Sciatic nerve (tissue), 2 donors: Measurements from ENCODE around the gene PAM16. TPM values are rescaled to one million over a fixed set of nuclear protein-coding genes. Genes with fewer than 3 reads are reported as not detected.
A peak's percentile ranks its signal among the peaks of the same experiment; 100 is the strongest.
"Not testable (repeated sequence)": the region's sequence is repeated elsewhere in the genome, so short reads cannot be mapped to it uniquely, and the experiment has no call there.

ENCODE experiments used
- ATAC-seq: fragments of 200-7000 bp; cut with Tn5 transposase; one replicate; pipeline ENCODE4 v1.9.1; 2020; ENCODE audit warnings: mild to moderate bottlenecking, moderate library complexity
- DNase-seq: peaks from one replicate; pipeline ENCODE4 v3.0.0-alpha.2; 2020; ENCODE audit warnings: low spot score
- intact Hi-C: fragments of 100-400 bp; cut with DNase I; formaldehyde crosslinking; loops from one replicate; pipeline ENCODE4 v1.14.2; 2022
- total RNA-seq: library from RNA; stranded (reverse); fragmentation: NEBNext Ultra II Directional; extraction: Animal tissue kit (Norgen Biotek cat#: 25700); gene quantifications from one replicate; pipeline ENCODE4 v1.2.1, GENCODE V29; 2021
- donor health status: DM: no; HTN: no; CAD: no.
- donor health status: DM: no; HTN: no; CAD: no.

The PAM16 gene
- total RNA-seq: 37.8 TPM

DNA sequence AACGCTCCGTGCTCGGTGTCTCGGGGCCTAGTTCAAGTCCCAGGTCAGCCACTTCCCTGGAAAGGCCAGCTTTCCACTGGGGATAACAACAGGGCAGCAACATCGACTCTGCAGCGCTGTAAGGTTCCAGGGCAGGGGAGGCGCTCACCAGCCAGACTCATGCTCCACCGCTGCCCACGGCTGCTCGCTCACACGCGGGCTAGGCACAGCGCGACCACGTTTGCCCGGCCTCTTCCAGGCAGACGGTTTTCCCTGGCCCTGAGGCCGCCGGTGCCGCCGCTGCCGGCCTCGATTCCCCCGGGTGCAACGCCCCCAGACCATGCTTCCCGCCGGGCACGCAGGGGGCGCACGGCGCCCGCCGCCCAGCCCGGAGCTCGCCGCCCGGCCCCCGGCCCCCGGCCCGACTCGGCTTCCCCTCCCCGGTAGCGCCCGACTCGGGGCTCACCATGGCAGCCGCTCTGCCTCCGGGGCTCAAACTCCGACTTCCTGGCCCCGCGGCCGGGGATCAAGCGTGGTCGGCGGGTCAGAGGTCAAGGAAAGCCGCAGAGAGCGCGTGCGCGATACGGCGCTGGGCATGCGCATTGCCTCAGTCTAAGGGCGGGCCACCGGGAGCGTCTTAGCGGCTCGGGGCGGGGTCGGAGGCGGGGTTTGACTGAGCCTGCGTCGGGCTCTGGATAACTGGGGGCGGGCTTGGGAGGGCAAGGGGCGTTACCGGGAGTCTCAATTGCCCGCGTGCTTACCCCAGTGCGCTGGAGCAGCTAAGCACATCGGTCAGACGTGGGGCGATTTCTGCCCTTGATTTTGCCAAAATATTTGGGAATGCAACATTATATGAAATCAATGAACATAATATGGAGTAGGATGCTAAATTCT, at the start of gene PAM16:
PAM16 (minus strand) TSS at position 535 of the 873 bp plus-strand sequence; CDS start at position 448, 87 bp downstream.
- intact Hi-C loops: no loop called here
- peak; percentile 96 for ATAC-seq
- peak; percentile 99 for DNase-seq

DNA sequence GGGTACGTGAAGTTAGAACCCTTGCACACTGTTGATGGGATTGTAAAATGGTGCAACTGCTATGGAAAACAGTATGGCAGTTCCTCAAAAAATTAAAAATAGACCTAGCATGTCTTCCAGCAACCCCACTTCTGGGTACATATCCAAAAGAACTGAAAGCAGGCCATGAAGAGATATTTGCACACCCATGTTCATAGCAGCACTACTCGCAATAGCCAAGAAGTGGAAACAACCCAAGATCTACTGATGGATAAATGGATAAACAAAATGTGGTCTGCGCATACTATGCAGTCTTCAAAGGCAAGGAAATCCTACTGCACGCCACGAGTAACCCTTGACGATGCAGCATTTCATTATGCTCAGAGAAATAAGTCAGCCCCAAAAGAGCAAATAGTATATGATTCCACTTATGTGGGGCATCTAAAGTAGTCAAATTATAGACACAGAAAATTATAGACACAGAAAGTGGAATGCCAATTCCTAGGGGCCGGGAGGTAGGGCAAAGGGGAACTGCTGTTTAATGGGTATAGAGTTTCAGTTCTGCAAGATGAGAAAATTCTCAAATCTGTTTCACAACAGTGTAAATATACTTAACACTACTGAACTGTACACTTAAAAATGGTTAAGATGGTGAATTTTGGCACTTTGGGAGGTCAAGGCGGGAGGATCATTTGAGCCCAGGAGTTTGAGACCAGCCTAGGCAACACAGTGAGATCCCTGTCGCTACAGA, 48.0 kb upstream of the PAM16 start:
- intact Hi-C loops: no loop called here
- DNase-seq: no peak
- ATAC-seq: no peak

DNA sequence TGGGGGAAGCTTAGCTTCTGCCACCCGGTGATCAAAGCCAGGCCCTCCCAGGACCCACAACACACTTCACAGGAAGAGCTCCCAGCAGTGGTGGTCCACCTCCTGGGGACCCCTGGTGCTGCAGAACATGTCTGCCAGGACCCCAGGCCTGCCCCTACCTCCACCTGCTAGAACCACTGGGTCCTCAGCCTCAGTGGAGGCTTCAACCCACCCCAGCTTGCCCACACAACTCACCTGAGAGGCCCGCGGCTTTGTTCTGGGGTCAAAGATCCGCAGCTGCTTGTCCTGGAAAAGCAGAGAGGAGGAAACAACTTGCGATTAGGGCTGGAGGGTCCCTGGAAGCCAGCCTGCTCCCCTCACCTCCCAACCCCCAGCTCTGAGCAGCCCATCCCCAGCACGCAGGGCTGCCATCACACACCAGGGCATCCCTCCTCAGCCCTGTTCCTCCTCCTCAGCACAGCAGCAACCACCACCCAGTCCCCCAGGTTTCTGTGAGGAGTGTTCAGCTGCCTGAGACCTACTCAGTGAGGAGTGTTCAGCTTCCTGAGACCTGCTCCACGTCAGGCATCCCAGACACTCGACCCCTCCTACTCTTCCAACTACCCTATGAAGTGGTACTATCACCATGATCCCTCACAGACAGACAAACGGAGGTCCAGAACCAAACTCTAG, 44.1 kb upstream of the PAM16 start:
- DNase-seq (no peak), ATAC-seq (no peak)
- intact Hi-C loops: no loop called here

DNA sequence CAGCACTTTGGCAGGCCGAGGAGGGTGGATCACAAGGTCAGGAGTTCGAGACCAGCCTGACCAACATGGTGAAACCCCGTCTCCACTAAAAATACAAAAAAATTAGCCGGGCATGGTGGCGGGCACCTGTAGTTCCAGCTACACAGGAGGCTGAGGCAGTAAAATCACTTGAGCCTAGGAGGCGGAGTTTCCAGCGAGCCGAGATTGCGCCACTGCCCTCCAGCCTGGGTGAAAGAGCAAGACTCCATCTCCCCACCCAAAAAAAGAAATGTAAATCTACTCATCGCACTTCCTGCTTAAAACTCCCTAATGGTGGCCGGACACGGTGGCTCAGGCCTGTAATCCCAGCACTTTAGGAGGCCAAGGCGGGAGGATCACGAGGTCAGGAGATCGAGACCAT, 42.7 kb upstream of the PAM16 start:
- ATAC-seq, intact Hi-C loops, DNase-seq: not testable (repeated sequence)

DNA sequence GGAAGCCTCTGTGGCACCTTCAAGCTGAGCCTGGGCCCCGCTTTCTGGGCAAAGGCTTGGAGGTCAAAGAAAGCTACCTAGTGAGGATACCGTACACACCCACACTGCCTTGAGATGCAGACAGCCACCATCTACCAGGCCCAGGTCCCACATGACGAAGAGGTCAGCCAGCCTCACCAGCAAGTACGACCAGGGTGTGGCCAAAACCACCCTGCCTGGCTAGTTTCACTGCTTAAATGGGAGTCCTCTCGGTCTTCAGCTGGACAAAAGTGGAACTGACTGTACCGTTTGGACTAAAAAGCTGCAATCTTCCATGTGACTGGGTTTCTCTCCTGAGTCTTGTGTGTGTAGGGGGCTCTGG, 42.1 kb upstream of the PAM16 start:
- ATAC-seq: peak; percentile 60
- no peak for DNase-seq
- intact Hi-C loops: no loop called here

DNA sequence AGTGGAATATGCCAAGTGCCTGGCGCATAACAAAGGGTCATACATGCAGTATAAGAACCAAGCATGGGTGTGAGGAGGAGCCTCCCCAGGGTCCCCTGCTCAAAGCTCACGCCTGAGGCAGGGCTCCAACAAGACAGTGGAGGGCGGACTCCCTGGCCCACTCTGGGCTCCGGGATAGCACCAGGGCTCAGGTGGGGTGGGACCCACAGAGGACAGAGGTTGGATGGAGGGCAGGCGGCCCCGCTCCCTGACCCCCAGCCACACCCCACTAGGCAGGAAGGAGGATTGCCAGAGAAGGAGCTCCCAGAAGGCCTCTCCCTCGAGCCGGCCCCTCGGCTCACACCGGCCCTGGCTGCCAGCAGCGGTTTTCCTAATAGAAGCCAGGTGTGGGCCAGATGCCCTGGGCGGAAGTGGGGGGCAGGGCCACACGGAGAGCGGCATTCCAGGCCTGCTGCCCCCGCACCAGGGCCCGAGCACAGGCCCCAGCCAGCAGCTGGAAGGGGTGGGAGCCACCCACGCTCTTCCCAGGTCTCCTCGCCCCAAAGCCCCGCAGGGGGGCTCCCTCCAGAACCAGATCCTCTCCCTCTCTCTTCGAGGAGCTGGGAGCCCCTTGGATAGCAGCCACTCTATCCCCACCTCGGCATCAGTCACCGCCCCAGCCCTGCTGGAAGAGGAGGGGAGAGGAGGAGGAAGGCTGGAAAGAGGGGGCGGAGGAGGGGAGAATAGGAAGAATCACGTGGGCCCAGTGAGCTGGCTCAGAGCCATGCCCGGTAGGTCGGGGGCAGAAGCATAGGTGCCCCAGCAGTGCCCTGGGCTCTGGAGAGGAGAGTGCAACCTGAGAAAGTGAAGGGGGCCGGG, 41.5 kb upstream of the PAM16 start:
- ATAC-seq: peak; percentile 83
- no peak for DNase-seq
- intact Hi-C loops: no loop called here

DNA sequence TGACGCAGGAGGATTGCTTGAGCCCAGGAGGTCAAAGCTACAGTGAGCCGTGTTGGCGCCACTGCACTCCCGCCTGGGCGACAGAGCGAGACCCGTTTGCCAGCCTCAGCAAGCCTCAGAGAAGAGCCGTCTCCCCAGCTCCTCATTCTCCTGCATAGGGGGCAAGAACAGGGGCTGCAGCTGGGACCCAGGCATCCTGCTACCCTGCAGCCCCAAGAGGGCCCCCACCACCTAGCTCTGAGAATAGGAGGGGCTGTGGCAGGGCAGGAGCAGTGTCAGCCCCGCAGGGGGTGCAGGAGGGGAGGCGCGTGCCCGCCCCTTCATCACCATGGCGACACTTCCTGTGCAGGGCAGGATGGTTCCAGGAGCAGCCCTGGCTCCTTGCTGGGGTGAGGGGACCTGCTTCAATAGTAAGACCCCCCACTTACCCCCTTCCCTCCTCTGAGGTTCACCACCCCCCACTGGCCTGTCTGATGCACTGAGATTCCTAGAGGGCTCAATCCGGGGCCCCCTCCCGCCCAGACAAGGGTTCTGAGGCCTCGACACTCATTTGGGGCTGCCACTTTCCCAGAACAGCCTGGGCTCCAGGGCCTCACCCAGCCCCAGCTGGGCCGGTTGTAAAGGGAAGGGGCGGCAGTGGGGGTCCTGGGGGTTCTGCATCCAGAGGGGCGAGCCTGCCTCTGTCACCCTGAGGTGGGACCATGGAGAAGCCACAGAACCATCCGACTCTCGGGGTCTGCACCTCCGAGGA, 40.7 kb upstream of the PAM16 start:
- intact Hi-C loops: no loop called here

DNA sequence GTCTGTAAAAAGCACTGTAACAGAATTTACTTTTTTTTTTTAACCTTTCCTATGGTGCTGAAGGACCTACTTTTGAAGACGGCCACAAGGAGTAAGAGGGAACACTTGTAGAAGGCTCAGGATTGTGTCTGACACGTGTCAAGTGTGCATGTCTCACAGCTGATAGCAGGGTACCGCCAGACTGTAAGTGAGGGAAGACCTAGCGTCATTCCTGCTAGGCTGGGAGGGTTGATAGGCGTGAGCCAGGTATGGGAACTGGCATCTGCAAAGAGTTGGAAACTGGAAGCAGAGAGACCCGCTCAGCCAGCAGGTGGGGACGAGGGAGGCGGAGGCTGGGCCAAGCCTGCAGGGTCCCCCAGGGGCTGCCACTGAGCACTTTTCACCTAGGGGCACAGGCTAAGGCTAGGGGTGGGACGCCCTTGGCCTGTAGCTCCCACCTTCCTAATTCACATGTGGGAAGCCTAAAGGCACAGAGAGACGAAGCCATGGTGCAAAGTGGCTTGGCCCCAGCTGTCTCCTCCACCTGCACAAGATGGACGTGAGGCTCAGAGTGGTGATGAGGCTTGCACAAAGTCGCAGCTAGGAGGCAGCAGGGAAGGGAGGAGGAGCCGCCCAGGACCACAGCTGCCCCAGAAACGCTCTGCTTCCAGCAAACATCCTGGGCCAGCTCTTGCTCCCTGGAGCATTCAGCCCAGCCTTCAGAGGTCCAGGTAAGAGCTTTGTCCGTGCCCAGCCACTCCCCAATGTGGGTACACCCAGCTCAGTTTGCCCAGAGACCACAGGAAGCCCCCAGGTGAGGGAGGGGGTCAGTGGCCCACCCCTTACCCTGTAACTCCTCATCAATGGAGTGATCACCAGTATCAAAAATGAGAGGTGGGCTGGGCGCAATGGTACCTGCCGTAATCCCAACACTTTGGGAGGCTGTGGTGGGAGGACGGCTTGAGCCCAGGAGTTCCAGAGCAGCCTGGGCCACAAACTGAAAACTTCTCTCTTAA, 39.4 kb upstream of the PAM16 start:
- no peak for ATAC-seq
- intact Hi-C loops: no loop called here
- no peak for DNase-seq

More for the DNA sequence above, 40.7 kb upstream of the PAM16 start:
- DNase-seq (no peak), ATAC-seq (peak; percentile 1)

DNA sequence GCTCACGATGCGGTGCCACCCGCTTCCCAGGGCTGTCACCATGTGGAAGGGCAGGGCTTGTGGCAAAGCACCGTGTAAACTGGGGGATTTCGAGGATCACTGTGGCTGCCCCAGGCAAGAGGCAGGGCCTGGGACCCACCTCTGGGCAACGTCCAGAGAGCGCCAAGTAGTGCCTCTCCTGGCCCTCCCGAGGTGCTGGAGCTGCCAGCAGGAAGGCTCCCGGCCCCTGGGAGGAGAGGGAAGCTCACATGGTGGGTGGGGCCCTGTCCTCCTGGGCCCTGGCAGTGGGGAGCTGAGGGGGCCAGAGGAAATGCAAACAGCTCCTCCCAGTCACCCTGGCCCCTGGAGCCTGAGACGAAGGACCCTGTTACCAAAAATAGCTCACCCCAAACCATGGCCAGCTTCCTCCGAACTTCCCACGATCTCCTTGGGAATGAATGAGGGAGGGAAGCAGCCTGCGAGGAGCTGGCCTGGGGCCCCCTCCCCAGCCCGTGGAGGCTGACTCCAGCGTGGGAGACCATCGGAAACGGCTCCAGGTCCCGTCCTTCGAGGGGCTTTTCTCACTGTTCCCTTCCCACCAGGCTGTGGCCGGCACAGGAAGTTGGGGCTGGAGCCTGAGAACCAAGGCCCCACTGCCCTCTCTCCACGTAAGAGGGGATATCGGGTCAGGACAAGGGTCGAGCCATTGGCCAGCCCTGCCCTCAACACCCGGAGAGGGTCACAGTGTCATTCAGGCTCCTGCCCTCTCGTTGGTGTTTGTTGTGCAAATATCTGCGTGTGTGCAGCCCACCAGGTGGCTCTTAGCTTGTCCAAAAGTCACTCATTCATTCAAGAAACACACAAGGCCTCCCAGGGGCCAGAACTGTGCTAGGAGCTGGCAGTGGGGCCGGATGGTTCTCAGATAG, 38.2 kb upstream of the PAM16 start:
- intact Hi-C loops: no loop called here
- DNase-seq (no peak), ATAC-seq (no peak)

DNA sequence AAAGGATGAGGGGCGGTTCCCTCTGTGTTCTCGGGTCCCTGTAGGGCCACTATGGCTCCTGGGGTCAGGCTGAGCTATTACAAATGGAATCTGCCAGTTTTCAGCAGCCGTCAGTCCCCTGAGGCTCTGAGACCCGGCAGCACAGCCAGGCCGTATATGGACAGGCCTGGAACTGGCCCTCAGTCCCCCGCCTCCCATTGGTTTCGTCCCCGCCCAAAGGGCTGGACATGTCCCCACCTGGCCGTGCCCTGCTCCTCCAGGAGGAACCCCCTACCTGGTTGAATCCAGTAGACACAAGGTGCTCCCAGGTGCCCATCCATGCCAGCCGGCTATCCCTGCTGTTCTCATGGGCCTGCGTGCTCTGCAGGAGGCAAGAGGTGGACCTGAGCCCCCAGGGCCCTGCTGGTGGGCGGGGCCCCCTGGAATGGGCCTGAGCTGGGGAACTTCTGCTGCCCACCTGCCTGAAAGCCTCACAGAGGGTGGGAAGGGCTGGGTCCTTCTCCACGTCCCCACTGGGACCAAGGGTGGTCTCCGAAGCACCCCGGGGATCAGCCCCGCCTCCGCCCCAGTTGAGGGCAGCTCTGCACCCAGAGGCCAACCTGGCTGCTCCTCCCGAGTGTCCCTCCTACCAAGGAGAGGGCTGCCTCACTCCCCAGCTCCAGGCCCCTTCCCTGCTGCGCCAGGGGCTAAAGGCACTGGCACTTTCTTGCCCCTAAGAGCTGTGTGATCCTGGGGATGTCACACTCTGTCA, 37.3 kb upstream of the PAM16 start:
- no peak for DNase-seq
- ATAC-seq: no peak
- intact Hi-C loops: no loop called here

DNA sequence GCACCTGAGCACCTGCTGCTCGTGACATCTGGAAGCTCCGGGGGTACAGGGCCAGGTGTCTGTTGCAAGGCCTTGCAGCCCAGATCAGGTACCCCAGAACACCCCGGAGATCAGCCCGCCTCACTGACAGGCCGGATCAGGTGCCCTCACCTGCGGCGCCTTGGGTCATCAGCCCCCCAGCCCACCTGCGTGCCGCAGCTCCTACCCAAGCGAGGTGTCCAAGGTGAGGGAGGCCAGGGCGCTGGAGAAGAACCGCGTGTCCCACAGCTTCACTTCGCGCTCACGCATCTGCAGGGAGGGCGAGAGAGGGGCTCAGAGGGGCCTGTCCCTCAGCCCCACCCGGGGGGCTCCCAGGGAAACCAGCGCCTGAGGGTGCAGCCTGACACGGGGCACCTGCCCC, 36.7 kb upstream of the PAM16 start:
- intact Hi-C loops: no loop called here
- no peak for ATAC-seq
- no peak for DNase-seq

DNA sequence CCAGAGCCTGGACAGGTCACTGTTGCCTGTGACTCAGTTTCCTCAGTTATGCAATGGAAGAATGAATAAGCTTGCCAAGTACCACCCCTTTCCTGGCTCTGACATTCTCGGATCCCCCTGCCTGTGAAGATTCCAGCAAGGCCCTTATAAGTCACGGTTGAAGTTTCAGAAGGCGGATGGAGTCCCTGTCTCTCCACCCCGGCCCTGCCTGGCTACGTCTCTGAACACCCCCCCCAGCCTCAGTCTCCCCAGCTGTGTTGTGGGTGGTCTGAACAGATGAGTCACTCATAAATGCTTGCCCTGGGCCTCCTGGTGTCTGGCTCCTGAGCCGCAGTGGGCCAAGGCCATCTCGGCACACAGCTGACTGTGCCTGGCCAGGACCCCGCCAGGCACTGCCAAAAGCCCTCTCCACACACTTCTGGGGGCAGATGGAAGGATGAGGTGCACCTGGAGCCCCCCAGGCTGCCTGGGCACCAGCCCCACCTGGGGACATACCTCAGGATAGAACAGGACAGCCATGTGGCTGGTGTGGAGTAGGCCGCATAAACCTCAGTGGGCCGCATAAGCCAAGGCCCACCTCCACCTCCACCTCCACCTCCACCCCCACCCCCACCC, 35.9 kb upstream of the PAM16 start:
- intact Hi-C loops: no loop called here
- DNase-seq: no peak
- no peak for ATAC-seq

DNA sequence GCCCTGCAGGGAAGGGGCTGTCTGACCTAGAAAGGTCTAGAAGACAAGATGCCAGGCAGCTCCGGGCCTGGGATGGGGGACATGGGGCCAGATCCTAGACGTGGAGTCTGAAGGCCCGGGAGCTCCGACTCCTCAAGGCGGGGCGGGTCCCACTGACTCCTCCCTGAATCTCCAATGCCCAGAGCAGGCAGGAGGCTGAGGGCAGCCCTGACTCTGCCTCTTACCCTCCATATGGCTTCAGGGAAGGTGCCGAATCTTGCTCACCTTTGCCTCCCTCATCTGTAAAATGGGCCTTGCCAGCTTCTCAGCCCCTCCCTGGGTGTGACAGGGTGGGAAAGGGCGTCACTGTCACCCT, 35.3 kb upstream of the PAM16 start:
- DNase-seq (no peak), ATAC-seq (peak; percentile 6)
- intact Hi-C loops: no loop called here

DNA sequence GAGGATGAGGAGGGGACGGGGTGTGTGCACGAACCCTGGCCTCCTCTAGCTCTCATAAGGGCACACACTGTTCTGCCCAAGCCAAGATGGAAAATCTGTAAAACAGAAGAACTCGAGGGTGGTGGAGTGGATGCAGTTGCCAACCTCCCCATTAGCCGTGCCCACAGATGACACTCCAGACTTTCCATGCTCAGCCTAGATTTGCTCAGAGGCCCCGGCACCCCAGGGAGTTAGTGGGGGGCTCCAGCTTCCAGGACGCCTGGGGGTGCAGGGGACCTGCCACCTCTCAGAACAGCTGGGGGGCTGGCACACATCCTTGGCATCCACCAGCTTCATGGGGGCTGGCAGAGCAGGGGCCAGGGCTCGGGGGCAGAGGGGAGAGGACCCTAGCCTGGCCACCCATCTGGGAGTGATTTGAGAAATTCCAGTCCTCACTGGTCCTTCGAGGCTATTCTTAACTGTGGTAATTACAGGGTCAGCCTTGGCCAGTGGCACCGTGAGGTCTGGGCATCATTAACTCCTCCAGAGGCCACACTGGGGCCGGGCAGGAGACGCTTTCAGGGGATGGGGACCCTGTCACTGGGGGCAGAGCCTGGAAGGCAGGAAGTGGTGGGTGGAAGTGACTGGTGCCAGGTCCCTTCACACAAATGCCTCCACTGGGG, 34.8 kb upstream of the PAM16 start:
- intact Hi-C loops: no loop called here
- ATAC-seq (no peak), DNase-seq (no peak)
